ENCODE measurements around the gene AOPEP.

DNA sequence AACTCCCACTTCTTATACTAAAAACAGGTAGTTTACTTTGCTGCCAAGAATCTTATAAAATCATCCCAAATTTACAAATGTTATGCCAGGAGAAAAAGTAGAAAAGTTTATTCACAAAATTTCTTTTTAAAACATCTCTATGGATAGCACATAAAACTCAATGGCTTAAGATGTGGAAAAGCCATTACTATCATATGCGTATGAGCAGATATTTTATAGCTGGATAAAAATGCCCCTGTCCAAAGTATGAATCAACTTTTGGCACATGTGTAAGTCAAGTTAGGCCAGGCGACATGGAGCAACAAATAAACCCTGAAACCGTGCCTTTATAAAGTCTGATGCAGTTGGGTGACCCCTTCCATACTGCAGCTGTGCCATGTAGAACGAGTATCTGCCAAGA, 48.6 kb upstream of the AOPEP start:
- TF ChIP-seq, protein P1, sequence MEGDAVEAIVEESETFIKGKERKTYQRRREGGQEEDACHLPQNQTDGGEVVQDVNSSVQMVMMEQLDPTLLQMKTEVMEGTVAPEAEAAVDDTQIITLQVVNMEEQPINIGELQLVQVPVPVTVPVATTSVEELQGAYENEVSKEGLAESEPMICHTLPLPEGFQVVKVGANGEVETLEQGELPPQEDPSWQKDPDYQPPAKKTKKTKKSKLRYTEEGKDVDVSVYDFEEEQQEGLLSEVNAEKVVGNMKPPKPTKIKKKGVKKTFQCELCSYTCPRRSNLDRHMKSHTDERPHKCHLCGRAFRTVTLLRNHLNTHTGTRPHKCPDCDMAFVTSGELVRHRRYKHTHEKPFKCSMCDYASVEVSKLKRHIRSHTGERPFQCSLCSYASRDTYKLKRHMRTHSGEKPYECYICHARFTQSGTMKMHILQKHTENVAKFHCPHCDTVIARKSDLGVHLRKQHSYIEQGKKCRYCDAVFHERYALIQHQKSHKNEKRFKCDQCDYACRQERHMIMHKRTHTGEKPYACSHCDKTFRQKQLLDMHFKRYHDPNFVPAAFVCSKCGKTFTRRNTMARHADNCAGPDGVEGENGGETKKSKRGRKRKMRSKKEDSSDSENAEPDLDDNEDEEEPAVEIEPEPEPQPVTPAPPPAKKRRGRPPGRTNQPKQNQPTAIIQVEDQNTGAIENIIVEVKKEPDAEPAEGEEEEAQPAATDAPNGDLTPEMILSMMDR (IDR thresholded peaks at IDR 0.05): no peak
- no peak for TF ChIP-seq POLR2A (IDR thresholded peaks at IDR 0.05)
